GM21619 (cell line): ENCODE results near the gene SPTBN4.
"Not testable (repeated sequence)": the region's sequence is repeated elsewhere in the genome, so short reads cannot be mapped to it uniquely, and the experiment has no call there.

Source experiments
- ATAC-seq: cut with Tn5 transposase; IDR thresholded peaks from one replicate; pipeline ENCODE4 v1.9.1; 2021; ENCODE audit not compliant: unreplicated experiment

SPTBN4 gene

DNA sequence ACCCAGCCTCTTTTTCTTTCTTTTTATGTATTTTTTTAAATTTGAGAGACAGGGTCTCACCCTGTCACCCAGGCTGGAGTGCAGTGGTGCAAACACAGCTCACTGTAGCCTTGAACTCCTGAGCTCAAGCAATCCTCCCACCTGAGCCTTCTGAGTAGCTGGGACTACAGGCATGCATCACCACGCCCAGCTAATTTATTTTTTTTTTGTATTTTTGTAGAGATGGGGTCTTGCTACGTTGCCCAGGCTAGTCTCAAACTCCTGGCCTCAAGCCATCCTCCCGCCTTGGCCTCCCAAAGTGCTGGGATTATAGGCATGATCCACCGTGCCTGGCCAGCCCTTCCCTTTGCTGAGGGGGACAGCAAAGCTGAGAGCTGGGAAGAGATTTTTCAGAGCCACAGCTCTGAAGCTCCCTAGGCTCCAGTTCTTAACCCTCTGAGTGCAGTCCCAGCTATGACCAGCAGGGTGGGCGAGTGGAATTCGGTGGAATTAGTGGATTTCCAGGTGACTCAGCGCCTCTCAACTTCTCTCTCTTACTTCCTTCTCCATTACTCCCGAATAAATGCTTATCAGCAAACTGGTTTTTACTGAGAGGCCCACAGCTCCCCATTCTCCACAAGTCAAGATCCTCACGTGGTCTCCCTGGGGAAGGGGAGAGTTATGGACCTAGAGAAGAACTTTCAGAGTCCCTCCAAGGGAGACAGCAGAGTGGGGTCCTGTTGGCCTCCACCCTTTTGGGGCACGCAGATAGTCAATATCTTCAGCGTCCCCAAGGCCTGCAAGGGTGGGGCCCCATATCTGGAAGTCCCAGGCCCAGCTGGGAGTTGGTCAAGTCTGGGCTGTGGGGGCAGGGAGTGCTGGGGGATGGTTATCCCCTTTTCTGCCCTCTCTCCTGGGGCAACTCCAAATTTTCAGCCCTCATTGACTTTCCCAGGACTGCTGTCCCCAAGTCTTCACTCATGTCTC, 2.5 kb upstream of the SPTBN4 start:
- ATAC-seq, result no peak

DNA sequence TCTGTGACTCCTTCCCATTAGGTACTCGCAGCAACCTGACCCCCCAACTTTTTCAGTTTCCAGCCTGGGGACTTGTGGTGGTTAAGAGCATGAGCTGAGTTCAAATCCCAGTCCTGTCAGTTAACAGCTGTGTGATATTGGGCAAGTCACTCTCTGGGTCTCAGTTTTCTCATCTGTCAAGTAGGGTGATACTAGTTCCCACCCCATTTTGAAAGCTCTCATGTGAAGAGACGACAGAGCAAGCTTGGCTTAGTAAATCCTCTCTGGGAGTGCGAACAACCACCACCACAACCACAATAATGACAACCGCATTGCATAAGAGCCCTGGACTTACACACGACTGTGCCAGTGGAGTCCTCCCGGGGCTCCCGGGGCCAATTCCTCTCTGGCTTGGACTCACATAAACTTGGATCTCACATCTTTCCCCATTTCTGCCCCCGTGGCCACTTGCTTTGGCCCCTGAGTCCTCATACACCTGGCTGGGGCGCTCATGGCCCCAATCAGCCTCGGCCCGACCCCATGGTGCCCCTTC, 1.7 kb upstream of the SPTBN4 start:
- no peak for ATAC-seq

GRCh38 chr19:40465557-40466218, 1.1 kb upstream of the SPTBN4 start, which contains the start of gene BLVRB:
TSS of gene BLVRB (minus strand) at chr19:40465745. CDS start at chr19:40465688, 57 bp downstream.
- ATAC-seq, result peak; percentile 83

- ATAC-seq, result peak; percentile 16
These were observed 399 bp upstream of the SPTBN4 start for GRCh38 chr19:40466219-40466984.

DNA sequence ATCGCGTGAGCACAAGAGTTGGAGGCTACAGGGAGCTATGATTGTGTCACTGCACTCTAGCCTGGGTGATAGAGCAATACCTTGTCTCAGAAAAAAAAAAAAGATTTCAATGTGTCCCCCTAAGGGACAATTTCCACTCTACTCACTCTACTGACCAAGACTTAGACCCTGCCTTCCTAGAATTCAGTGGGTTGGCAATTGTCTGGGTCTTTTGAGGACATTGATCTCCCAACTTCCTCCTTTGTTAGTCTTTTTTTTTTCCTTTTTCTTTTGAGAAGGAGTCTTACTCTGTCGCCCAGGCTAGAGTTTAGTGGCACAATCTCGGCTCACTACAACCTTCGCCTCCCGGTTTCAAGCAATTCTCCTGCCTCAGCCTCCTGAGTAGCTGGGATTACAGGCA, 2.2 kb downstream of the SPTBN4 start:
- ATAC-seq, result no peak

GRCh38 chr19:40471111-40471510, 4.3 kb downstream of the SPTBN4 start:
- no peak for ATAC-seq

- no peak for ATAC-seq
These were observed 5.7 kb downstream of the SPTBN4 start for GRCh38 chr19:40472516-40472915.

GRCh38 chr19:40474737-40475136, 7.9 kb downstream of the SPTBN4 start:
- ATAC-seq, result no peak

- not testable (repeated sequence) for ATAC-seq
These were observed 9.3 kb downstream of the SPTBN4 start for GRCh38 chr19:40475878-40476644.

GRCh38 chr19:40486017-40486416, 19.2 kb downstream of the SPTBN4 start:
- ATAC-seq, result no peak

DNA sequence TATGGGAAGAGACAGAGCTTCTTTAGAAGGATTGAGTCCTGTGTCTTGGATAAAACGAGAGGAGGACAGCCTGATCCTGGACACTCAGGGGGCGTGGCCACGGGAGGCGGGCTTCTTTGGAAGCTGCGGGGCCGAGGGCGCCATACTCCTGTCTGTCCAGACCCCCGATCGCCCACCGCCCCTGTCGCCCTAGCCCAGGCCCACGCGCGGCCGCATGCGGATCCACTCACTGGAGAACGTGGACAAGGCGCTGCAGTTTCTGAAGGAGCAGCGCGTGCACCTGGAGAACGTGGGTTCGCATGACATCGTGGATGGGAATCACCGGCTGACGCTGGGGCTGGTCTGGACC, 23.1 kb downstream of the SPTBN4 start:
- ATAC-seq, result no peak

DNA sequence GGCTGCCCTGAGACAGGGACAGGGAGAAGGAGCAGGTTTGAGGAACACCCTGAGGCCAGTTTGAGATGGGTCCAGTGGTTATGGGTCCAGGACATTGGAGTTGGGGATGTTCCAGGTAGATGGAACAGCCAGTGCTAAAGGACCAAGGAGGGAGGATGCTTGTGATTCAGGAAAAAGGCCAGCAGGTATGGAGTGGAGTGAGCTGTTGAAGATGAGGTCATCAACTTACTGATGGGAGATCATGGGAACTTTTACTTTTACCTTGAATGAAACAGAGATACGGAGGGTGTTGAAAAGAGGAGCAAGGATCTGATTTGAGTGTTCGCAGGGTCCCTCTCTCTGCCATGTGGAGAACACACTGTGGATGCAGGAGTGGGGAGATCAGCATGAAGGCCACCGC, 25.5 kb downstream of the SPTBN4 start:
- no peak for ATAC-seq

- ATAC-seq, result no peak
These were observed 27.0 kb downstream of the SPTBN4 start for GRCh38 chr19:40493778-40494177.

- ATAC-seq, result no peak
These were observed 27.5 kb downstream of the SPTBN4 start for GRCh38 chr19:40494191-40494838.

DNA sequence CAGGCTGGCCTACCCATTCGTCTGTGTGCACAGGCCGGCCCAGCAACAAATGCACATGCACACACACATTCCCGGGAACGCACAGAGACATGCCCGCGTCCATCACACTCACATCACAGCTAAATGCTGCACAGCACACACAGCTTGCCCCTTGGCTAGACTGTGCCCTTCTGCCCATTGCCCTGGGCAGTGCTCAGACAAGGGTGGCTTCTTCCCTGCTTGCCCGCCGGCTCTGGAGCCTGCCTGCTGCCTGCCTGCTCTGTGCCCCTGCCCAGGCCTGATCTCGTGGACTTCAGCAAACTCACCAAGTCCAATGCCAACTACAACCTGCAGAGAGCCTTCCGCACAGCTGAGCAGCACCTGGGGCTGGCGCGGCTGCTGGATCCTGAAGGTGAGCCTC, 30.4 kb downstream of the SPTBN4 start:
- ATAC-seq, result no peak

DNA sequence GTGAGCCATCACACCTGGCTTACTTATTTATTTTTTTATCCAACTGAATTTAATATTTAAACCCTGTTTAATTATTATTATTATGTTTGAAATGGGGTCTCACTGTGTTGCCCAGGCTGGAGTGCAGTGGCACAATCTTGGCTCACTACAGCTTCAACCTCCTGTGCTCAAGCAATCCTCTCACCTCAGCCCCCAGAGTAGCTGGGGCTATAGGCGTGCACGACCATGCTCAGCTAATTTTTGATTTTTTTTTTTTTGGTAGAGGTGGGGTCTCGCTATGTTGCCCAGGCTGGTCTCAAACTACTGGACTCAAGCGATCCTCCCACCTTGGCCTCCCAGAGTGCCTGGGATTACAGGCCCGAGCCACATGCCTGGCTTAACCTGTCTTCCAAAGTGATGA, 32.5 kb downstream of the SPTBN4 start:
- ATAC-seq, result no peak

- not testable (repeated sequence) for ATAC-seq
These were observed 34.1 kb downstream of the SPTBN4 start for GRCh38 chr19:40500678-40501530.

- no peak for ATAC-seq
These were observed 34.8 kb downstream of the SPTBN4 start for GRCh38 chr19:40501599-40501998.

GRCh38 chr19:40502081-40502480, 35.3 kb downstream of the SPTBN4 start:
- no peak for ATAC-seq
